K562 (cell line): ENCODE results near the gene UNC5B. TPM values are rescaled to one million over a fixed set of nuclear protein-coding genes. Genes with fewer than 3 reads are reported as not detected.

Experiments
- FOXK2 ChIP-seq, 2 experiments: fragments of 450-650 bp; IDR thresholded peaks in 1 of 2; conservative IDR thresholded peaks in 1 of 2; 2 replicates each; pipeline ENCODE4 v1.6.1; 2016; ENCODE audit warnings: low read depth in 2 of 2, mild to moderate bottlenecking in 1 of 2
- NR3C1 ChIP-seq: sonication (generic); formaldehyde crosslinking; IDR thresholded peaks from 2 replicates; pipeline ENCODE4 v1.8.1; 2022; ENCODE audit warnings: missing genetic modification reagents
- PPARD ChIP-seq: fragments of 250-450 bp; sonication (Bioruptor Pico); IDR thresholded peaks from 2 replicates; pipeline ENCODE4 v1.8.0; 2022; ENCODE audit warnings: inconsistent platforms, mild to moderate bottlenecking, moderate library complexity
- YBX1 ChIP-seq: fragments of 450-650 bp; IDR thresholded peaks from 2 replicates; pipeline ENCODE4 v1.7.1; 2016; ENCODE audit warnings: mild to moderate bottlenecking
- ZC3H4 ChIP-seq: sonication (generic); formaldehyde crosslinking; IDR thresholded peaks from 2 replicates; pipeline ENCODE4 v1.9.0; 2021; ENCODE audit warnings: missing genetic modification reagents, borderline replicate concordance
- polyA plus RNA-seq, 8 experiments: library from polyadenylated mRNA; depleted of rRNA in 4 of 8; stranded (reverse) in 5 of 8; unstranded in 3 of 8; fragments of >200 nt; fragmentation: Nextera tagmentation in 2 of 8; fragmentation: Illumina TruSeq in 1 of 8; extraction: Ambion mirVana in 2 of 8; extraction: Trizol in 1 of 8; gene quantifications; 2 replicates each; pipeline versions ENCODE4 v1.2.1 to v1.2.3, GENCODE V29; 2011 to 2014; ENCODE audit warnings: inconsistent platforms in 1 of 8, missing spikeins in 1 of 8
- total RNA-seq, 7 experiments: library from RNA; depleted of rRNA in 6 of 7; stranded (reverse); fragments of >200 nt in 6 of 7; fragmentation: Illumina TruSeq in 2 of 7; extraction: Trizol in 2 of 7; gene quantifications; 2 replicates each; pipeline versions ENCODE4 v1.2.1 to v1.2.3, GENCODE V29; 2011 to 2021; ENCODE audit warnings: low replicate concordance in 1 of 7
- TF ChIP-seq, protein P1 (sequence below): sonication (generic); formaldehyde crosslinking; IDR thresholded peaks from 2 replicates; pipeline ENCODE4 v1.8.1; 2022; ENCODE audit warnings: missing genetic modification reagents
- TF ChIP-seq, protein P2 (sequence below): sonication (generic); formaldehyde crosslinking; IDR thresholded peaks from 2 replicates; pipeline ENCODE4 v1.8.0; 2022; ENCODE audit warnings: mild to moderate bottlenecking, missing genetic modification reagents, borderline replicate concordance
- TF ChIP-seq, protein P3 (sequence below): fragments of 250-450 bp; sonication (Bioruptor Pico); IDR thresholded peaks from 2 replicates; pipeline ENCODE4 v1.9.0; 2021; ENCODE audit warnings: mild to moderate bottlenecking

UNC5B gene
- total and polyA plus RNA-seq, 9 of the 15 experiments (the other 6 are each of a cell fraction or from before 2014, with no cell fraction given): 0.10 to 8.4 (median 2.1) TPM

DNA sequence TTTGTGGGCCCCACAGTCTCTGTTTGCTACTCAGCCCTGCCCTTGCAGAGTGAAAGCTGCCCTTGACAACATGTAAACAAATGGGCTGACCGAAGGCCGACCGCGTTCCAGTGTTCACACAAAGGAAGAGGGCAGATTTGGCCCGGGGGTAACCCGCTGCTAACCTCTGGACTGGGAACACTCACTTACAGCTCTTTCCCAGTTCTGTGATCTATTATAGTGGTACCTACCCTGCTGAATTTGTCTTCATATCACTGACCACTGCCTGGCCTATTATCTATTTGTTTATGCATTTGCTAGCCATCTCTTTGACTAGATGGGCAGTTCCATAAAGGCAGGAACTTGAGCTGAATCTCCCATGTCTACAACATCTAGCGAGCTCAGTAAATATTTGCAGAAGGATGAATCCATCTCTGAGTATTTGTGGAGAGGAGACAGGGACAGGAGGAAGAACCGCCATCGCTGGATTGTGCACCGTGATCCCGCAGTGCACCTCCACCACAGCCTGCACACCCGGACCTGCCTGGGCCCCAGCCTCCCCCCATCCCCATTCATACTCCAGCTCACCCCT is 121.9 kb downstream of the UNC5B start (continued):
- no peak for TF ChIP-seq ZC3H4 (CRISPR knock-in tag)
- no peak for TF ChIP-seq PPARD (CRISPR knock-in tag)
- no peak for TF ChIP-seq YBX1
- no peak for TF ChIP-seq NR3C1
- no peak for TF ChIP-seq FOXK2 (conservative IDR thresholded peaks at IDR 0.05 in 1 of 2, IDR thresholded peaks at IDR 0.05 in 1 of 2; ENCODE audit: low read depth in 2 of 2)
- TF ChIP-seq, protein P1, sequence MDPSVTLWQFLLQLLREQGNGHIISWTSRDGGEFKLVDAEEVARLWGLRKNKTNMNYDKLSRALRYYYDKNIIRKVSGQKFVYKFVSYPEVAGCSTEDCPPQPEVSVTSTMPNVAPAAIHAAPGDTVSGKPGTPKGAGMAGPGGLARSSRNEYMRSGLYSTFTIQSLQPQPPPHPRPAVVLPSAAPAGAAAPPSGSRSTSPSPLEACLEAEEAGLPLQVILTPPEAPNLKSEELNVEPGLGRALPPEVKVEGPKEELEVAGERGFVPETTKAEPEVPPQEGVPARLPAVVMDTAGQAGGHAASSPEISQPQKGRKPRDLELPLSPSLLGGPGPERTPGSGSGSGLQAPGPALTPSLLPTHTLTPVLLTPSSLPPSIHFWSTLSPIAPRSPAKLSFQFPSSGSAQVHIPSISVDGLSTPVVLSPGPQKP (CRISPR knock-in tag): no peak
- TF ChIP-seq, protein P2, sequence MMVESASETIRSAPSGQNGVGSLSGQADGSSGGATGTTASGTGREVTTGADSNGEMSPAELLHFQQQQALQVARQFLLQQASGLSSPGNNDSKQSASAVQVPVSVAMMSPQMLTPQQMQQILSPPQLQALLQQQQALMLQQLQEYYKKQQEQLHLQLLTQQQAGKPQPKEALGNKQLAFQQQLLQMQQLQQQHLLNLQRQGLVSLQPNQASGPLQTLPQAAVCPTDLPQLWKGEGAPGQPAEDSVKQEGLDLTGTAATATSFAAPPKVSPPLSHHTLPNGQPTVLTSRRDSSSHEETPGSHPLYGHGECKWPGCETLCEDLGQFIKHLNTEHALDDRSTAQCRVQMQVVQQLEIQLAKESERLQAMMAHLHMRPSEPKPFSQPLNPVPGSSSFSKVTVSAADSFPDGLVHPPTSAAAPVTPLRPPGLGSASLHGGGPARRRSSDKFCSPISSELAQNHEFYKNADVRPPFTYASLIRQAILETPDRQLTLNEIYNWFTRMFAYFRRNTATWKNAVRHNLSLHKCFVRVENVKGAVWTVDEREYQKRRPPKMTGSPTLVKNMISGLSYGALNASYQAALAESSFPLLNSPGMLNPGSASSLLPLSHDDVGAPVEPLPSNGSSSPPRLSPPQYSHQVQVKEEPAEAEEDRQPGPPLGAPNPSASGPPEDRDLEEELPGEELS (CRISPR knock-in tag): no peak
- TF ChIP-seq, protein P3, sequence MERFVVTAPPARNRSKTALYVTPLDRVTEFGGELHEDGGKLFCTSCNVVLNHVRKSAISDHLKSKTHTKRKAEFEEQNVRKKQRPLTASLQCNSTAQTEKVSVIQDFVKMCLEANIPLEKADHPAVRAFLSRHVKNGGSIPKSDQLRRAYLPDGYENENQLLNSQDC: no peak
